ENCODE data around the gene ELOVL6.

ELOVL6 gene

GRCh38 chr4:110142461-110142860, 56.0 kb downstream of the ELOVL6 start:
- no peak overlapping the region for H3K4me3 ChIP-seq (ENCODE audit: low read length)
- no peaks in the 10 kb centered on the region for H3K4me1 ChIP-seq (ENCODE audit: control insufficient read depth, insufficient read depth, low read length)
- H3K27ac ChIP-seq (ENCODE audit: low read length), result no peak overlapping the region
- H3K27me3 ChIP-seq (ENCODE audit: control insufficient read depth, insufficient read depth, low read length), result no peaks in the 10 kb centered on the region
- no peak for DNase-seq (ENCODE audit: low read depth, low spot score)
- no peaks in the 10 kb centered on the region for H3K36me3 ChIP-seq (ENCODE audit: control insufficient read depth, insufficient read depth, low read length)
- H3K9me3 ChIP-seq (ENCODE audit: control insufficient read depth, insufficient read depth, low read length), result no peaks in the 10 kb centered on the region

GRCh38 chr4:110139815-110140214, 58.6 kb downstream of the ELOVL6 start:
- DNase-seq (ENCODE audit: low read depth, low spot score), result no peak
- no CpG with 5 or more reads among the region's 3 CpGs for WGBS (ENCODE audit: insufficient coverage, insufficient read length)
- H3K27ac ChIP-seq (ENCODE audit: low read length), result no peak overlapping the region
- H3K27me3 ChIP-seq (ENCODE audit: control insufficient read depth, insufficient read depth, low read length), result no peaks in the 10 kb centered on the region
- no peaks in the 10 kb centered on the region for H3K4me1 ChIP-seq (ENCODE audit: control insufficient read depth, insufficient read depth, low read length)
- no peaks in the 10 kb centered on the region for H3K9me3 ChIP-seq (ENCODE audit: control insufficient read depth, insufficient read depth, low read length)
- no peak overlapping the region for H3K4me3 ChIP-seq (ENCODE audit: low read length)
- no peaks in the 10 kb centered on the region for H3K36me3 ChIP-seq (ENCODE audit: control insufficient read depth, insufficient read depth, low read length)

GRCh38 chr4:110139111-110139510, 59.3 kb downstream of the ELOVL6 start:
- H3K27ac ChIP-seq (ENCODE audit: low read length), result no peak overlapping the region
- no peaks in the 10 kb centered on the region for H3K36me3 ChIP-seq (ENCODE audit: control insufficient read depth, insufficient read depth, low read length)
- H3K9me3 ChIP-seq (ENCODE audit: control insufficient read depth, insufficient read depth, low read length), result no peaks in the 10 kb centered on the region
- WGBS (ENCODE audit: insufficient coverage, insufficient read length), result no CpG with 5 or more reads among the region's 3 CpGs
- H3K4me1 ChIP-seq (ENCODE audit: control insufficient read depth, insufficient read depth, low read length), result no peaks in the 10 kb centered on the region
- H3K27me3 ChIP-seq (ENCODE audit: control insufficient read depth, insufficient read depth, low read length), result no peaks in the 10 kb centered on the region
- no peak overlapping the region for H3K4me3 ChIP-seq (ENCODE audit: low read length)
- DNase-seq (ENCODE audit: low read depth, low spot score), result no peak

- no peaks in the 10 kb centered on the region for H3K4me1 ChIP-seq (ENCODE audit: control insufficient read depth, insufficient read depth, low read length)
- H3K9me3 ChIP-seq (ENCODE audit: control insufficient read depth, insufficient read depth, low read length), result no peaks in the 10 kb centered on the region
- no peak overlapping the region for H3K4me3 ChIP-seq (ENCODE audit: low read length)
- no peaks in the 10 kb centered on the region for H3K36me3 ChIP-seq (ENCODE audit: control insufficient read depth, insufficient read depth, low read length)
- no peaks in the 10 kb centered on the region for H3K27me3 ChIP-seq (ENCODE audit: control insufficient read depth, insufficient read depth, low read length)
- DNase-seq (ENCODE audit: low read depth, low spot score), result no peak
- H3K27ac ChIP-seq (ENCODE audit: low read length), result no peak overlapping the region
- no CpG with 5 or more reads among the region's 1 CpG for WGBS (ENCODE audit: insufficient coverage, insufficient read length)
Measured at GRCh38 chr4:110138551-110138950, 59.9 kb downstream of the ELOVL6 start.

GRCh38 chr4:110137829-110138228, 60.6 kb downstream of the ELOVL6 start:
- Histone ChIP-seq H3K27me3 (ENCODE audit: control insufficient read depth, insufficient read depth, low read length) (no peaks in the 10 kb centered on the region), H3K27ac (ENCODE audit: low read length) (no peak overlapping the region), H3K4me3 (ENCODE audit: low read length) (no peak overlapping the region), H3K4me1 (ENCODE audit: control insufficient read depth, insufficient read depth, low read length) (no peaks in the 10 kb centered on the region), H3K9me3 (ENCODE audit: control insufficient read depth, insufficient read depth, low read length) (no peaks in the 10 kb centered on the region), H3K36me3 (ENCODE audit: control insufficient read depth, insufficient read depth, low read length) (no peaks in the 10 kb centered on the region)
- DNase-seq (ENCODE audit: low read depth, low spot score), result no peak
- WGBS (ENCODE audit: insufficient coverage, insufficient read length), result no CpG with 5 or more reads among the region's 1 CpG

DNA sequence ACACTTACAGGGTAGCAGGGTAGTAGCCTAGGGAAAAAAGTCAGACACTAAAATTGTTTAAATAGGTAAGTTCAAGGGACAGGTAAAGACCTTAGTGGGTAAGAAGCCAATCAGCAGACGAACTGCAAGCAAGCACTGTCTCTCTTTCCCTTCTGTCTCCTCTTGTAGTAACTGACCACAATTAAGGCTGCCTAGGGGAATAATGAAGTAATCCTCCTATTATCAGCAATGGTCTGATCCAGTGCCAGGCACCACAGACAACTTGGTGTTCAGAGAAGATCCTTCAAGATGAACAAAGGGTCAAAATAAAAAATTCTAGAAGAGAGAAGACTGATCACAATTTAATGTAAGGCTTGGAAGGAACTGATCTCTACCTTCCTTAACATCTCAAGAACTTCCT, 62.9 kb downstream of the ELOVL6 start:
- no peaks in the 10 kb centered on the region for H3K27me3 ChIP-seq (ENCODE audit: control insufficient read depth, insufficient read depth, low read length)
- H3K27ac ChIP-seq (ENCODE audit: low read length), result no peak overlapping the region
- no peaks in the 10 kb centered on the region for H3K36me3 ChIP-seq (ENCODE audit: control insufficient read depth, insufficient read depth, low read length)
- no peak overlapping the region for H3K4me3 ChIP-seq (ENCODE audit: low read length)
- no peaks in the 10 kb centered on the region for H3K4me1 ChIP-seq (ENCODE audit: control insufficient read depth, insufficient read depth, low read length)
- no peak for DNase-seq (ENCODE audit: low read depth, low spot score)
- no peaks in the 10 kb centered on the region for H3K9me3 ChIP-seq (ENCODE audit: control insufficient read depth, insufficient read depth, low read length)
- no CpG with 5 or more reads among the region's 1 CpG for whole genome bisulfite sequencing (ENCODE audit: insufficient coverage, insufficient read length)

DNA sequence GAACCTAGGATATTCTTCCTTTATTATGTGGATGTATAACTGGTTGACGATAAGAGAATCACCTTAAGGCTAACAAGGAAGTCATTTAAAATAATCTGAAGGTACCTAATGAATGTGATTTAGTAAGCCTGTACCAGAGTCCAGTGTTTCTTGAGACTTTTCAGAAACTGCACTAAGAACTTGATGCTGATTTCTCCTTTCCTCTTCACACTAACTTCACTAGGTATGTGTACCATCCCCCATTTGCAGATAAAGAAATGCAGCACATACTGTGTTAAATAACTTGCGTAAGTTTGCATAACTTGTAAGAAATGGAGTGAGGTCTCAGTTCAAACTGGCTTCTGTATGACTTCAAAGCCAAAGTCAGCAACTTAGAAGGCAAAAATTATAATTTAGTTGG, 63.3 kb downstream of the ELOVL6 start:
- no peaks in the 10 kb centered on the region for H3K36me3 ChIP-seq (ENCODE audit: control insufficient read depth, insufficient read depth, low read length)
- no CpG with 5 or more reads among the region's 2 CpGs for WGBS (ENCODE audit: insufficient coverage, insufficient read length)
- DNase-seq (ENCODE audit: low read depth, low spot score), result no peak
- H3K4me1 ChIP-seq (ENCODE audit: control insufficient read depth, insufficient read depth, low read length), result no peaks in the 10 kb centered on the region
- H3K27ac ChIP-seq (ENCODE audit: low read length), result no peak overlapping the region
- H3K9me3 ChIP-seq (ENCODE audit: control insufficient read depth, insufficient read depth, low read length), result no peaks in the 10 kb centered on the region
- no peak overlapping the region for H3K4me3 ChIP-seq (ENCODE audit: low read length)
- H3K27me3 ChIP-seq (ENCODE audit: control insufficient read depth, insufficient read depth, low read length), result no peaks in the 10 kb centered on the region

DNA sequence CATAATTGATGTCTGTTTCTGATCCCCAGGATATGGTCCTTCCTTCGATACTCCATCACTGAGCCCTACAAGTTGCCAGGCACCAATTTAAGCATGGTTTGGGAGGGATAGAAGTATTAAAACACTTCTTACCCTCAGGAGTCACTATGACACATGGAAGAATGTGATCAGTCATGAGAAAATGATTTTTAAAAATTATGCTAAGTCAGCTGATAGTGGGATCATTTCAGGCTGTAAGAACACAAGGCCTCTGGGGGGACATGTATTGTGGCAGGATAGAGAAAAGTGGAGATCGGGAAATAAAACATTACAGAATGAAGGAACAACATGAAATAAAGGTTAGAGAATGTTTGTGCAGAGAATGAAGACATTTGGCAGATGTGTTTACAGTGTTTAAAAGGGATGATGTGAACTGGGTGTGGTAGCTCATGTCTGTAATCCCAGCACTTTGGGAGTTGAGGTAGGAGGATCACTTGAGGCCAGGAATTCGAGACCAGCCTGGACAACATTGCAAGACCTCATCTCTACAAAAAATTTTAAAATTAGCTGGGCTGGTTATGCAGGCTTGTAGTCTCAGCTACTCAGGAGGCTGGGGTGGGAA, 64.0 kb downstream of the ELOVL6 start:
- H3K27ac ChIP-seq (ENCODE audit: low read length), result no peak overlapping the region
- no peak overlapping the region for H3K4me3 ChIP-seq (ENCODE audit: low read length)
- no peaks in the 10 kb centered on the region for H3K4me1 ChIP-seq (ENCODE audit: control insufficient read depth, insufficient read depth, low read length)
- no CpG with 5 or more reads among the region's 3 CpGs for whole genome bisulfite sequencing (ENCODE audit: insufficient coverage, insufficient read length)
- no peaks in the 10 kb centered on the region for H3K36me3 ChIP-seq (ENCODE audit: control insufficient read depth, insufficient read depth, low read length)
- H3K9me3 ChIP-seq (ENCODE audit: control insufficient read depth, insufficient read depth, low read length), result no peaks in the 10 kb centered on the region
- DNase-seq (ENCODE audit: low read depth, low spot score), result no peak
- no peaks in the 10 kb centered on the region for H3K27me3 ChIP-seq (ENCODE audit: control insufficient read depth, insufficient read depth, low read length)

GRCh38 chr4:110132816-110133719, 65.3 kb downstream of the ELOVL6 start:
- no peaks in the 10 kb centered on the region for H3K4me1 ChIP-seq (ENCODE audit: control insufficient read depth, insufficient read depth, low read length)
- no CpG with 5 or more reads among the region's 6 CpGs for WGBS (ENCODE audit: insufficient coverage, insufficient read length)
- no peaks in the 10 kb centered on the region for H3K9me3 ChIP-seq (ENCODE audit: control insufficient read depth, insufficient read depth, low read length)
- H3K36me3 ChIP-seq (ENCODE audit: control insufficient read depth, insufficient read depth, low read length), result no peaks in the 10 kb centered on the region
- no peaks in the 10 kb centered on the region for H3K27me3 ChIP-seq (ENCODE audit: control insufficient read depth, insufficient read depth, low read length)
- DNase-seq (ENCODE audit: low read depth, low spot score), result no peak
- H3K4me3 ChIP-seq (ENCODE audit: low read length), result no peak overlapping the region
- H3K27ac ChIP-seq (ENCODE audit: low read length), result no peak overlapping the region

- no peaks in the 10 kb centered on the region for H3K4me1 ChIP-seq (ENCODE audit: control insufficient read depth, insufficient read depth, low read length)
- no peaks in the 10 kb centered on the region for H3K36me3 ChIP-seq (ENCODE audit: control insufficient read depth, insufficient read depth, low read length)
- no peaks in the 10 kb centered on the region for H3K9me3 ChIP-seq (ENCODE audit: control insufficient read depth, insufficient read depth, low read length)
- DNase-seq (ENCODE audit: low read depth, low spot score), result no peak
- no CpG with 5 or more reads among the region's 3 CpGs for WGBS (ENCODE audit: insufficient coverage, insufficient read length)
- no peak overlapping the region for H3K4me3 ChIP-seq (ENCODE audit: low read length)
- no peak overlapping the region for H3K27ac ChIP-seq (ENCODE audit: low read length)
- H3K27me3 ChIP-seq (ENCODE audit: control insufficient read depth, insufficient read depth, low read length), result no peaks in the 10 kb centered on the region
Measured at GRCh38 chr4:110131916-110132315, 66.5 kb downstream of the ELOVL6 start.

All from iPS DF 6.9 (cell line).